ENCODE data around the gene FKBP15.

Gene FKBP15

GRCh38 chr9:113247640-113248039 lies 26.6 kb upstream of the FKBP15 start:
- TF ChIP-seq, protein P1, sequence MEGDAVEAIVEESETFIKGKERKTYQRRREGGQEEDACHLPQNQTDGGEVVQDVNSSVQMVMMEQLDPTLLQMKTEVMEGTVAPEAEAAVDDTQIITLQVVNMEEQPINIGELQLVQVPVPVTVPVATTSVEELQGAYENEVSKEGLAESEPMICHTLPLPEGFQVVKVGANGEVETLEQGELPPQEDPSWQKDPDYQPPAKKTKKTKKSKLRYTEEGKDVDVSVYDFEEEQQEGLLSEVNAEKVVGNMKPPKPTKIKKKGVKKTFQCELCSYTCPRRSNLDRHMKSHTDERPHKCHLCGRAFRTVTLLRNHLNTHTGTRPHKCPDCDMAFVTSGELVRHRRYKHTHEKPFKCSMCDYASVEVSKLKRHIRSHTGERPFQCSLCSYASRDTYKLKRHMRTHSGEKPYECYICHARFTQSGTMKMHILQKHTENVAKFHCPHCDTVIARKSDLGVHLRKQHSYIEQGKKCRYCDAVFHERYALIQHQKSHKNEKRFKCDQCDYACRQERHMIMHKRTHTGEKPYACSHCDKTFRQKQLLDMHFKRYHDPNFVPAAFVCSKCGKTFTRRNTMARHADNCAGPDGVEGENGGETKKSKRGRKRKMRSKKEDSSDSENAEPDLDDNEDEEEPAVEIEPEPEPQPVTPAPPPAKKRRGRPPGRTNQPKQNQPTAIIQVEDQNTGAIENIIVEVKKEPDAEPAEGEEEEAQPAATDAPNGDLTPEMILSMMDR (conservative IDR thresholded peaks at IDR 0.05; ENCODE audit: low read depth, low read length), result no peak
- no peak for DNase-seq (ENCODE audit: low read depth)
- H3K4me3 ChIP-seq (ENCODE audit: low read depth, low read length), result no peak overlapping the region

DNA sequence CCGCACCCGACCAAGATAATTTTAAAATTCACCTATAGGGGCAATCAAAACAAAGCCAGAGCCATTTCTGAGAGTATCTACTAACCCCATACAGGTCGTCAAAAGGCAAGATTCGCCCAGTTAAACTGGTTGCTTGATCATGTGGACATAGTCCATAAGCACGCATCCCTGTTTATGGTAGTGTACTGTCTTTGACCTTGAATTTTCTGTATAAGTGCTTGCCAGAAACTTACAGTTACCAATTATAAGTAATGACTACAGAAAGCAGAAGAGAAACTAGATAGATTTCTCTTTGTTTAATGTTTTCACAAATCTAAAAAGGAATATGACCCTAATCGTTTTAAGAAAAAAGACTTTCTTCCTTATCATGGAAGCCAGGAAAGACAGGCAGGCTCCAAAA lies 25.9 kb upstream of the FKBP15 start:
- TF ChIP-seq, protein P1 (conservative IDR thresholded peaks at IDR 0.05; ENCODE audit: low read depth, low read length), result no peak
- DNase-seq (ENCODE audit: low read depth), result no peak
- no peak overlapping the region for H3K4me3 ChIP-seq (ENCODE audit: low read depth, low read length)

DNA sequence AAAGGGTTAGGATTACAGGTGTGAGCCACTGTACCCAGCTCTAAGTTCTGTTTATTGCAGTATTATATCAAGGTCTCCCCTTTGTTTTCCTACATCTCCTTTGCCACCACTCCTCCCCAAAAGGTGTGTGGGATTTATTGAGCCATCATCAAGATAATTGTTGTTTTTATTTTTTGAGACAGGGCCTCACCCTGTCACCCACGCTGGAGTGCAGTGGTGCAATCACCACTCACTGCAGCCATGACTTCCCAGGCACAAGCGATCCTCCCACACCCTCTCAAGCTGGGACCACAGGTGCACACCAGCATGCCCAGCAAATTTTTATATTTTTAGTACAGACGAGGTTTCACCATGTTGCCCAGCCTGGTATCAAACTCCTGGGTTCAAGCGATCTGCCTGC lies 24.8 kb upstream of the FKBP15 start:
- no peak for DNase-seq (ENCODE audit: low read depth)
- no peak overlapping the region for H3K4me3 ChIP-seq (ENCODE audit: low read depth, low read length)
- TF ChIP-seq, protein P1 (conservative IDR thresholded peaks at IDR 0.05; ENCODE audit: low read depth, low read length), result no peak

GRCh38 chr9:113244556-113244955 lies 23.5 kb upstream of the FKBP15 start:
- TF ChIP-seq, protein P1 (conservative IDR thresholded peaks at IDR 0.05; ENCODE audit: low read depth, low read length), result no peak
- H3K4me3 ChIP-seq (ENCODE audit: low read depth, low read length), result no peak overlapping the region
- DNase-seq (ENCODE audit: low read depth), result no peak

DNA sequence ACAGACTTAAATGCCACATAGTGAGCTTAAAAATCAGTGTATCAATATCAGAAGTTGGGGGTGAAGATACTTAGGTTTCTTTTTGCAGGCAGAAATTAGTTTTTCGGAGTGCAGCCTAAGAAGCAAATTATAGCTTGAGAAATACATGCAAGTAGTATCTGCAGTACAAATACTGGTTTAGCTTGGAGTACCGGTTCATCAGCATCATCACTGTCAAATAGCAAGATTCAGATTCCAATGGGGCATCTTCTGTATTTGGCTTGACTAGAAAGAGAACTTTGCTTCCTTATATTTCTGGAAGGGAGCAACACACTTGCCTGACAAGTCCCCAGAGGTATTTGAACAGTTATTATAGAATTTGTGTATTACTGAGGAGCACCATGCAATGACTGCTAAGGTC lies 20.1 kb upstream of the FKBP15 start:
- no peak overlapping the region for H3K4me3 ChIP-seq (ENCODE audit: low read depth, low read length)
- DNase-seq (ENCODE audit: low read depth), result no peak
- TF ChIP-seq, protein P1 (conservative IDR thresholded peaks at IDR 0.05; ENCODE audit: low read depth, low read length), result no peak

DNA sequence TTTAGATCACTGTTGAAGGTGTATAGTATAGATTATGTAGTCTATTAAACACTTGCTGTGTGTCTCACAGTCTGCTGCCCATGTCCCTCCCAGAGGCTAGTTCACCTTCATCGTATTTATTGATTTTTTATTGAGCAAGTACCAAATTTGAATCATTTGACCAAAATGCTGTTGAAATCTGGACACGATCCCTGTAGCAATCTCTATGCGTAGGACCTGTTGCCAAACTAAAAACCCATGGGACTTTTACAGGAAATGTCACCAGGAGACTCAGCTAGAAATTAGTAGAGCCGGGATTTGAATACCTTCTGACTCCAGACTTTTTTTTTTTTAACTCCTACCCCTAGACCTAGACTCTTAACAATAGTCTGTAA lies 17.8 kb upstream of the FKBP15 start:
- no peak overlapping the region for H3K4me3 ChIP-seq (ENCODE audit: low read depth, low read length)
- DNase-seq (ENCODE audit: low read depth), result no peak
- TF ChIP-seq, protein P1 (conservative IDR thresholded peaks at IDR 0.05; ENCODE audit: low read depth, low read length), result no peak

DNA sequence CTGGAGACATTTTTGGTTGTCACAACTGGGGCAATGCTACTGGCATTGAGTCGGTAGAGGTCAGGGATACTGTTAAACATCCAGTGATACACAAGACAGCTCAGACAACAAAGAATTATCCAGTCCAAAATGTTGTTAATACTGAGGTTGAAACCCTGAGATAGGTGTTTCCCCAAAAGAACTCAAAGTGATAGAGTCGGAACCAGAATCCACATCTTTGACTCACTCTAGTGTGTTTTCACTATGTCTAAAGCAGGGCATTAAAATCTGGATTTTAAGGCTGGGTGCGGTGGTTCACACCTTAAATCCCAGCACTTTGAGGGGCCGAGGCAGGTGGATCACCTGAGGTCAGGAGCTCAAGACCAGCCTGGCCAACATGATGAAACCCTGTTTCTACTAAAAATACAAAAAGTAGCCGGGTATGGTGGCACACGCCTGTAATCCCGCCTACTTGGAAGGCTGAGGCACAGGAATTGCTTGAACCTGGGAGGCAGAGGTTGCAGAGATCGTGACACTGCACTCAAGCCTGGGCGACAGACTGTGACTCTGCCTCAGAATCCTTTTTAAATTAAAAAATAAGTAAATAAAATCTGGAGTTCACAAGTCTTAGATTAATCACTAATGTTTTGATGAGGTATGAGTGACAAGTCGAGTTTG lies 17.3 kb upstream of the FKBP15 start:
- H3K4me3 ChIP-seq (ENCODE audit: low read depth, low read length), result no peak overlapping the region
- DNase-seq (ENCODE audit: low read depth), result no peak
- TF ChIP-seq, protein P1 (conservative IDR thresholded peaks at IDR 0.05; ENCODE audit: low read depth, low read length), result no peak
